Measurements from ENCODE around the gene TBX4.

DNA sequence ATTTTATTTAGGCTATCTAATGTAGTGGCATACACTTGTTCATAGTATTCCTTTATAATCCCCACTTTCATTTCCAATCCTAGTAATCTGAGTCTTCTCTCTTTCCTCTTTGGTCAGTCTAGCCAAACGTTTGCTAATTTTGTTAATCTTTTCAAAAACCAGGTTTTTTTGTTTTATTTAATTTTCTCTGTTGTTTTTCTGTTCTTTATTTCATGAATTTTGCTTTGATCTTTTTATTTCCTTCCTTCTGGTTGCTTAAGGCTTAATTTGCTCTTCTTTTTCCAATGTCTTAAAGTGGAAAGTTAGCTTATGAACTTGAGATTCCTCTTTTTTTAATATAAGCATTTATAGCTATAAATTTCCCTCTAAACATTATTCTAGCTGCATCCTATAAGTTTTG is 69.9 kb downstream of the TBX4 start:
- TF ChIP-seq MAZ (CRISPR knock-in tag; conservative IDR thresholded peaks at IDR 0.05 in 1 of 2, IDR thresholded peaks at IDR 0.05 in 1 of 2) (no peak), NEUROD1 (IDR thresholded peaks at IDR 0.05; ENCODE audit: borderline replicate concordance, low read depth, low read length, partially characterized antibody) (no peak), NFRKB (IDR thresholded peaks at IDR 0.05; ENCODE audit: low read depth) (no peak), ZNF766 (CRISPR knock-in tag; conservative IDR thresholded peaks at IDR 0.05) (no peak)
- TF ChIP-seq, protein P1, sequence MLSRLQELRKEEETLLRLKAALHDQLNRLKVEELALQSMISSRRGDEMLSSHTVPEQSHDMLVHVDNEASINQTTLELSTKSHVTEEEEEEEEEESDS (CRISPR knock-in tag; IDR thresholded peaks at IDR 0.05) = no peak
- TF ChIP-seq, protein P2, sequence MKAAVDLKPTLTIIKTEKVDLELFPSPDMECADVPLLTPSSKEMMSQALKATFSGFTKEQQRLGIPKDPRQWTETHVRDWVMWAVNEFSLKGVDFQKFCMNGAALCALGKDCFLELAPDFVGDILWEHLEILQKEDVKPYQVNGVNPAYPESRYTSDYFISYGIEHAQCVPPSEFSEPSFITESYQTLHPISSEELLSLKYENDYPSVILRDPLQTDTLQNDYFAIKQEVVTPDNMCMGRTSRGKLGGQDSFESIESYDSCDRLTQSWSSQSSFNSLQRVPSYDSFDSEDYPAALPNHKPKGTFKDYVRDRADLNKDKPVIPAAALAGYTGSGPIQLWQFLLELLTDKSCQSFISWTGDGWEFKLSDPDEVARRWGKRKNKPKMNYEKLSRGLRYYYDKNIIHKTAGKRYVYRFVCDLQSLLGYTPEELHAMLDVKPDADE (conservative IDR thresholded peaks at IDR 0.05; ENCODE audit: control insufficient read depth, low read depth, low read length) = no peak

Data from K562 (cell line).